ENCODE results near the gene RHOV.
A peak's percentile ranks its signal among the peaks of the same experiment; 100 is the strongest.

The RHOV gene

DNA sequence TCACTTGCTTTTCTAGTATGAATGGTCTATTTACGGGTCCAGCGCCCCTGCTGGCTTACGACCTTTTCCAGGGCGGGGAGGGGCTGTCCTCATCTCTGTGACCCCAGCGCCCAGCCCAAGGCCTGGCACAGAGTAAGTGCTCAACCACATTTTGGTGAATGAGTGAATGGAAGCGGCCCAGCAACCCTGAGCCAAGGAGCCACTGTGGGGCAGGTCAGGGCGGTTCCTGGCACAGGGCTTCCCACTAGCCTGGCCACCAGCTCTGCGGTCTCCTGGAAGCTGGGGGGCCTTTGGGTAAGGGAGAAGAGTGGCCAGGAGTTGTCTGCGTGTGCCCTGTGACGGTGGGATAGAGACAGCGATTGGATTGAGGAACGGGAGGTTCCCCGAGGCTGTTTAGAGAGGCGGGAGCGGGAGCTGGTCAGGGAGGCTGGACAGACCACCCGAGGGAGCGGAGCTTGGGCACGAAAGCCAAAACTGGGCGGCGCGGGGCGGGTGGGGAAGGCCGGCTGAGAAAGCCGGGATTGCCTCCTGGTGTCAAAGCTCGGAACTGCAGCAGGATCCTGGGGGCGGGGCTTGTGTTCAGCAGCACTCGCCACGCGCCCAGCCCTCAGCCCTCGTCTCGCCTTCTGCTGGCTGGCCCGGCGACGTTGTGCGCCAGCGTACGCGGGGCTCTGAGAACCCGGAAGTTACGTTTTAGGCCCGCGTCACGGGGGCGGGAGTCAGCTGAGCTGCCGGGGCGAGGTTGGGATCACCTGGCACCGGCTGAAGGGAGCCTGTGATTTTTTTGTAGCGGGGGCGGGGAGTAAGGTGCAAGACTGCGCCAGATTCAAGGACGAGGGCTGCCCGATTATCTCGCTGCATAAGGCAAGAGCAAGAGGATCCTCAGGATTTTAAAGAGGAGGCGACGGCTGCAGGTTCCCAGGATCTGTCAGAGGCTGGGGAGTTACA is 20.0 kb upstream of the RHOV start, which contains the start of gene VPS18:
TSS of gene VPS18 (plus strand) at position 718 of the 948 bp plus-strand sequence. CDS start 319 bp downstream, outside the sequence.
- H3K9me3 ChIP-seq (ENCODE audit: control insufficient read depth, insufficient read depth, low read length) = no peaks in the 10 kb centered on the region
- peaks cover 5% of the 10 kb centered on the region for H3K36me3 ChIP-seq (ENCODE audit: insufficient read depth, low read length)
- H3K9ac ChIP-seq (ENCODE audit: low read depth, low read length) = peak within 1 kb of the TSS; percentile 91
- H3K4me1 ChIP-seq (ENCODE audit: insufficient read depth, low read length) = no peaks in the 10 kb centered on the region

GRCh38 chr15:40893019-40893670 is 19.1 kb upstream of the RHOV start:
- H3K9me3 ChIP-seq (ENCODE audit: control insufficient read depth, insufficient read depth, low read length) = no peaks in the 10 kb centered on the region
- no peak overlapping the region for H3K9ac ChIP-seq (ENCODE audit: low read depth, low read length)
- H3K4me1 ChIP-seq (ENCODE audit: insufficient read depth, low read length) = no peaks in the 10 kb centered on the region
- H3K36me3 ChIP-seq (ENCODE audit: insufficient read depth, low read length) = no peaks in the 10 kb centered on the region

- Histone ChIP-seq H3K36me3 (ENCODE audit: insufficient read depth, low read length) (no peaks in the 10 kb centered on the region), H3K4me1 (ENCODE audit: insufficient read depth, low read length) (no peaks in the 10 kb centered on the region), H3K9me3 (ENCODE audit: control insufficient read depth, insufficient read depth, low read length) (no peaks in the 10 kb centered on the region), H3K9ac (ENCODE audit: low read depth, low read length) (no peak overlapping the region)
Measured at GRCh38 chr15:40892447-40893012, 18.5 kb upstream of the RHOV start.

- no peaks in the 10 kb centered on the region for H3K36me3 ChIP-seq (ENCODE audit: insufficient read depth, low read length)
- no peaks in the 10 kb centered on the region for H3K4me1 ChIP-seq (ENCODE audit: insufficient read depth, low read length)
- no peak overlapping the region for H3K9ac ChIP-seq (ENCODE audit: low read depth, low read length)
- no peaks in the 10 kb centered on the region for H3K9me3 ChIP-seq (ENCODE audit: control insufficient read depth, insufficient read depth, low read length)
Measured at GRCh38 chr15:40891810-40892446, 17.9 kb upstream of the RHOV start.

DNA sequence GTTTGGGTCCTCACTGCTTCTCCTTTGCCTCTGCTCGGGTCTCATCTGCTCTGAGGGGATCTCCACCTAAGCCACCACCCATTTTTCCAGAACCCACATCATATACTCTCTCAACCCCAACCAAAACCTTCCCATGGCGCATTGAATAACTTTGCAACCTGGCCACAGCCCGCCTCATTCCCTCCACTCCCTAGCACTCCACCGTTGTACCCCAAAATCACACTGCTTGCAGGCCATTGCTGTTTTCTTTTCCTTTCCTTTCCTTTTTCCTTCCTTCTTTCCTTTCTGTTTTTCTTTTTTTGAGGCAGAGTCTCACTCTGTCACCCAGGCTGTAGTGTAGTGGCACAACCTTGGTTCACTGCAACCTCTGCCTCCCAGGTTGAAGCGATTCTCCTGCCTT is 17.1 kb upstream of the RHOV start:
- Histone ChIP-seq H3K9me3 (ENCODE audit: control insufficient read depth, insufficient read depth, low read length) (no peaks in the 10 kb centered on the region), H3K9ac (ENCODE audit: low read depth, low read length) (no peak overlapping the region), H3K36me3 (ENCODE audit: insufficient read depth, low read length) (no peaks in the 10 kb centered on the region), H3K4me1 (ENCODE audit: insufficient read depth, low read length) (no peaks in the 10 kb centered on the region)

DNA sequence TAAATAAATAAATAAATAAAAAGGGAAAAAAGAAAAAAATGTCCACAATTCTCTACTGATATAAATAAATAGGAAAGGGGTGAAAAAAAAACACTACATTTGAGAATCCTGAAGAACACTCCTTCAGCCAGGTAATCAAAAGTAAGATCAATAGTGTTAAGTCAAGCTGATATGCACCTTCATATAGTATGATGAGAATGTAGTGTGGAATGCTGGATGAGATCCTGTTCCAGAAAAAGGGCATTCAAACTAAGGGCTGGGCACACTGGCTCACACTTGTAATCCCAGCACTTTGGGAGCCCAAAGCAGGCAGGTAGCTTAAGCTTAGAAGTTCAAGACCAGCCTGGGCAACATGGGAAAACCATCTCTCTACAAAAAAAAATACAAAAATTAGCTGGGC is 15.1 kb upstream of the RHOV start:
- no peaks in the 10 kb centered on the region for H3K9me3 ChIP-seq (ENCODE audit: control insufficient read depth, insufficient read depth, low read length)
- H3K36me3 ChIP-seq (ENCODE audit: insufficient read depth, low read length) = no peaks in the 10 kb centered on the region
- no peaks in the 10 kb centered on the region for H3K4me1 ChIP-seq (ENCODE audit: insufficient read depth, low read length)
- H3K9ac ChIP-seq (ENCODE audit: low read depth, low read length) = no peak overlapping the region

- no peak overlapping the region for H3K9ac ChIP-seq (ENCODE audit: low read depth, low read length)
- H3K4me1 ChIP-seq (ENCODE audit: insufficient read depth, low read length) = no peaks in the 10 kb centered on the region
- H3K36me3 ChIP-seq (ENCODE audit: insufficient read depth, low read length) = no peaks in the 10 kb centered on the region
- no peaks in the 10 kb centered on the region for H3K9me3 ChIP-seq (ENCODE audit: control insufficient read depth, insufficient read depth, low read length)
Measured at GRCh38 chr15:40886586-40886985, 12.6 kb upstream of the RHOV start.

DNA sequence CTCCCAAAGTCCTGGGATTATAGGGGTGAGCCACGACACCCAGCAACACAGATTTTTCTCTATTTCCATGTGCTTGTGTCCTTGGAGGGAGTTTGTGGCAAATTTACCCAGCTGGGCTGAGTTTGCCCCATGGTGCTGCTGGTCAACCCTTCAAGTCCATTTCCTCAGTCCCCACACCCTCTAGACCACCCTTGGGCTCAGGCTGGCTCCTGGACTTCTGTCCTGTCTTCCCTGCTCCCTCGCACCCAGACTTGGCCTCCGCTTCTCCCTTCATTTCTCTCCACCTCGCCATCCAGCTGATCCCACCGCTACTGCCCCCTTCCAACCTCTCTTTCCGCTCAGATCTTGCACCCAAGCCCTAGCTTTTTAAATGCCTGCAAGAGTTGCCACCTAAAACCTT is 7.3 kb upstream of the RHOV start:
- Histone ChIP-seq H3K36me3 (ENCODE audit: insufficient read depth, low read length) (no peaks in the 10 kb centered on the region), H3K9ac (ENCODE audit: low read depth, low read length) (no peak overlapping the region), H3K9me3 (ENCODE audit: control insufficient read depth, insufficient read depth, low read length) (no peaks in the 10 kb centered on the region), H3K4me1 (ENCODE audit: insufficient read depth, low read length) (no peaks in the 10 kb centered on the region; the same call in 1 of the 2 replicates)

GRCh38 chr15:40879609-40880008 is 5.6 kb upstream of the RHOV start:
- H3K9ac ChIP-seq (ENCODE audit: low read depth, low read length) = no peak overlapping the region
- no peaks in the 10 kb centered on the region for H3K9me3 ChIP-seq (ENCODE audit: control insufficient read depth, insufficient read depth, low read length)
- H3K4me1 ChIP-seq (ENCODE audit: insufficient read depth, low read length) = no peaks in the 10 kb centered on the region; the same call in 1 of the 2 replicates
- H3K36me3 ChIP-seq (ENCODE audit: insufficient read depth, low read length) = no peaks in the 10 kb centered on the region

GRCh38 chr15:40878785-40879184 is 4.8 kb upstream of the RHOV start:
- Histone ChIP-seq H3K9me3 (ENCODE audit: control insufficient read depth, insufficient read depth, low read length) (no peaks in the 10 kb centered on the region), H3K36me3 (ENCODE audit: insufficient read depth, low read length) (no peaks in the 10 kb centered on the region), H3K9ac (ENCODE audit: low read depth, low read length) (no peak overlapping the region), H3K4me1 (ENCODE audit: insufficient read depth, low read length) (no peaks in the 10 kb centered on the region; the same call in 1 of the 2 replicates)

DNA sequence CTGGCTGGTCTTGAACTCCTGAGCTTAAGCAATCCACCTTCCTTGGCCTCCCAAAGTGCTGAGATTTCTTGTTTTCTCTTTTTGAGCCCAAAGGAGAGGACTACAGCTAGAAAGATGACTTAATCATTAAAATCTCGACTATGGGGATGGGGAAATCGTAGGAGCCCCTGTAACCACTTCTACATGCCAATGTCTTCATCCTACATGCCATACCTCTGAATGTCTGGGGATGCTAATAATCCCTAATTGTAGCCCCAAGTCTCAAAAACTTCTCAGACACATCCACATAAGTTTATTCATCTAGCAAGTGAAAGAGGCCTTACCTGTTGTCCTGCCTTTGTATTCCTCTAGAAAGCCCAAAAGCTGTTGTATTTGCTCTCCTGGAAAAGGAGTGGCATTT is 3.7 kb upstream of the RHOV start:
- Histone ChIP-seq H3K36me3 (ENCODE audit: insufficient read depth, low read length) (no peaks in the 10 kb centered on the region), H3K4me1 (ENCODE audit: insufficient read depth, low read length) (no peaks in the 10 kb centered on the region; the same call in 1 of the 2 replicates), H3K9ac (ENCODE audit: low read depth, low read length) (no peak overlapping the region), H3K9me3 (ENCODE audit: control insufficient read depth, insufficient read depth, low read length) (no peaks in the 10 kb centered on the region)

DNA sequence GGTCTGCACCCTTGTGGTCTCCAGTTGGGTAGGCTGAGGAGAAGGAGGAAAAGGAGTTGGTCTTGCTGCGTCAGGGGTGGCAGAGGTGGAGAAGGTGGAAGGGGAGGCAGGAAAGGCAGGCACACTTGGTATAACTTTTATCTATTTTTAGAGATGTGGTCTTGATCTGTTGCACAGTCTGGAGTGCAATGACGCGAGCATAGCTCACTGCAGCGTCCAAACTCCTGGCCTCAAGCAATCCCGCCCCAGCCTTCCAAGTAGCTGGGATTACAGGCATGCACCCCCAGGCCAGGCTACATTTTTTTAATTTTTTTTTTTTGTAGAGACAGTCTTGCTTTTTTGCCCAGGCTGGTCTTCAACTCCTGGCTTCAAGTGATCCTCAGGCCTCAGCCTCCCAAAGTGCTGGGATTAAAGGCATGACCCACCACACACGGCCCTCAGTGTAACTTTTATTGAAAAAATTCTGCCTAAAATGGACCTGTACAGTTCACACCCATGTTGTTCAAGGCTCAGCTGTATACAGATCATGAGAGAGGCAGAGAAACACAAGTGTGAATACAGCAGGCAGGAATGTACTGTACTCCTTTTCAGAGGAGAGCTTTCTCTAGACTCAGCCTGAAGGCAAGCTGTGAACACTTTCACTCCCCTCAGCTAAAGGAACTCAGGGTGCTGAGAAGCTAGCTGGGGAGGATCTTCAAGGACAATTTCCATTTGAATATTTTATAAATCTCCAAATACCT is 2.1 kb upstream of the RHOV start:
- H3K4me1 ChIP-seq (ENCODE audit: insufficient read depth, low read length) = peaks cover 8% of the 10 kb centered on the region
- no peak overlapping the region for H3K9ac ChIP-seq (ENCODE audit: low read depth, low read length)
- H3K36me3 ChIP-seq (ENCODE audit: insufficient read depth, low read length) = no peaks in the 10 kb centered on the region
- H3K9me3 ChIP-seq (ENCODE audit: control insufficient read depth, insufficient read depth, low read length) = no peaks in the 10 kb centered on the region

DNA sequence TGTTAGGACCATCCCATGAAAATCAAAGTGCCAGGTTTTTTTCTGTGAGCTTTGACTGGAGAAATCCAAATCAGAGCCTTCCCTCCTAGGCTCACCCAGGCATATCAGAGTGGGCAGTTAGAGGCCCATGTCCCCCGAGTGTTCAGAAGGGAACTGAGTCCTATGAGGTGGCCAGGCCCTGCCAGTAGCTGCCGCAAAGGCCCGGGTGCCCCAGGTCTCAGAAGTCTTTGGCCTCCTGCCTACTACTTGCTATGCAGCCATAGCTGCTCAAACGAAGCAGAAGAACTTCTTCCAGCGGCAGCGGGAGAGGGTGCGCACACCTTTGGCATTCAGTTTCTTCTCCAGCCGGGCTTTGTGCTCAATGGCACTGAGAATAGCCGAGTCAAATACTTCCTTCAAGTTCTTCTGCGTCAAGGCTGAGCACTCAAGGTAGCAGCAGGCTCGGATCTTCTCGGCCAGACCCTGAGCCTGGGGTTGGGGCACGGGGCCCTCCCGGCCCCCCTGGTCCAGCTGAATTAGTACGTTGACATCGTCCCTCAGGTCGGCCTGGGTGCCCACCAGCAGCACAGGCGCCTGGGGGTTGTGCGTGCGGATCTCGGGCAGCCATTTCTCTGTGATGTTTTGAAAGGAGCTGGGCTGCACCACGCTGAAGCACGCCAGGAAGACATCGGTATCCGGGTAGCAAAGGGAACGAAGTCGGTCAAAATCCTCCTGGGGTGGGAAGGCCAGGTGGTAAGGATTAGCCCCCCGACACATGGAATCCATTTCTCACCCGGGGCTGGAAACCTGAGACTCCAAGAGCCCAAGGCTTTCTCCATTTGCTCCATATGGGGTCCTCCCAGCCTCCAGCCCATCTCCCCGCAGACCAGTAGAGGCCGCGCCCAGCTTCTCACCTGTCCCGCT is 992 bp downstream of the RHOV start:
- no peaks in the 10 kb centered on the region for H3K9me3 ChIP-seq (ENCODE audit: control insufficient read depth, insufficient read depth, low read length)
- peaks cover 9% of the 10 kb centered on the region; the same call in 1 of the 2 replicates for H3K4me1 ChIP-seq (ENCODE audit: insufficient read depth, low read length)
- H3K36me3 ChIP-seq (ENCODE audit: insufficient read depth, low read length) = no peaks in the 10 kb centered on the region
- H3K9ac ChIP-seq (ENCODE audit: low read depth, low read length) = peak overlapping the region; percentile 64; the same call in 1 of the 2 replicates

Data from ES-I3 (cell line).